Mammary epithelial cell (primary cell): ENCODE measurements around the gene FAF1.
"Not testable (repeated sequence)": the region's sequence is repeated elsewhere in the genome, so short reads cannot be mapped to it uniquely, and the experiment has no call there.

Experiments
- EZH2 ChIP-seq: IDR thresholded peaks from 2 replicates; pipeline ENCODE4 v1.6.1; 2012; ENCODE audit warnings: low read length, inconsistent platforms, borderline replicate concordance
- TF ChIP-seq, protein P1 (sequence below), 2 donors: IDR thresholded peaks in 1 of 2; conservative IDR thresholded peaks in 1 of 2; 2 replicates each; pipeline ENCODE4 v1.5.1; 2011 to 2012; ENCODE audit warnings: inconsistent platforms in 2 of 2, low read length in 2 of 2, mild to moderate bottlenecking in 2 of 2, control low read depth in 1 of 2, low read depth in 1 of 2; ENCODE audit not compliant: insufficient read depth in 1 of 2; ENCODE audit errors: extremely low read depth in 1 of 2

DNA sequence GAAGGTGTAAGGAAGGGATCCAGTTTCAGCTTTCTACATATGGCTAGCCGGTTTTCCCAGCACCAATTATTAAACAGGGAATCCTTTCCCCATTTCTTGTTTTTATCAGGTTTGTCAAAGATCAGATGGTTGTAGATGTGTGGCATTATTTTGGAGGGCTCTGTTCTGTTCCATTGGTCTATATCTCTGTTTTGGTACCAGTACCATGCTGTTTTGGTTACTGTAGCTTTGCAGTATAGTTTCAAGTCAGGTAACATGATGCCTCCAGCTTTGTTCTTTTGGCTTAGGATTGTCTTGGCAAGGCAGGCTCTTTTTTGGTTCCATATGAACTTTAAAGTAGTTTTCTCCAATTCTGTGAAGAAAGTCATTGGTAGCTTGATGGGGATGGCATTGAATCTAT, 72.5 kb downstream of the FAF1 start:
- TF ChIP-seq EZH2: not testable (repeated sequence)
- TF ChIP-seq, protein P1, sequence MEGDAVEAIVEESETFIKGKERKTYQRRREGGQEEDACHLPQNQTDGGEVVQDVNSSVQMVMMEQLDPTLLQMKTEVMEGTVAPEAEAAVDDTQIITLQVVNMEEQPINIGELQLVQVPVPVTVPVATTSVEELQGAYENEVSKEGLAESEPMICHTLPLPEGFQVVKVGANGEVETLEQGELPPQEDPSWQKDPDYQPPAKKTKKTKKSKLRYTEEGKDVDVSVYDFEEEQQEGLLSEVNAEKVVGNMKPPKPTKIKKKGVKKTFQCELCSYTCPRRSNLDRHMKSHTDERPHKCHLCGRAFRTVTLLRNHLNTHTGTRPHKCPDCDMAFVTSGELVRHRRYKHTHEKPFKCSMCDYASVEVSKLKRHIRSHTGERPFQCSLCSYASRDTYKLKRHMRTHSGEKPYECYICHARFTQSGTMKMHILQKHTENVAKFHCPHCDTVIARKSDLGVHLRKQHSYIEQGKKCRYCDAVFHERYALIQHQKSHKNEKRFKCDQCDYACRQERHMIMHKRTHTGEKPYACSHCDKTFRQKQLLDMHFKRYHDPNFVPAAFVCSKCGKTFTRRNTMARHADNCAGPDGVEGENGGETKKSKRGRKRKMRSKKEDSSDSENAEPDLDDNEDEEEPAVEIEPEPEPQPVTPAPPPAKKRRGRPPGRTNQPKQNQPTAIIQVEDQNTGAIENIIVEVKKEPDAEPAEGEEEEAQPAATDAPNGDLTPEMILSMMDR (conservative IDR thresholded peaks at IDR 0.05 in 1 of 2, IDR thresholded peaks at IDR 0.05 in 1 of 2; ENCODE audit: extremely low read depth in 1 of 2, insufficient read depth in 1 of 2, low read depth in 1 of 2, low read length in 2 of 2): not testable (repeated sequence)
